Thoracic aorta (tissue), 2 donors: ENCODE measurements around the gene SCNN1B. TPM values are rescaled to one million over a fixed set of nuclear protein-coding genes. Genes with fewer than 3 reads are reported as not detected.

Experiments
- ATAC-seq: fragments of 150-250 bp; one replicate; pipeline ENCODE4 v1.8.0; 2017; ENCODE audit warnings: low read depth; ENCODE audit not compliant: insufficient number of reproducible peaks, low FRiP score
- DNase-seq: peaks from one replicate; pipeline ENCODE4 v3.0.0-alpha.2; 2020; ENCODE audit warnings: low spot score
- H3K27ac ChIP-seq, 2 donors: fragments of 200-600 bp; sonication (generic); 1 replicate in 1 of 2; 2 replicates in 1 of 2; pipeline ENCODE4 v1.5.1; 2016; ENCODE audit warnings: mild to moderate bottlenecking in 2 of 2, moderate library complexity in 2 of 2
- H3K27me3 ChIP-seq: fragments of 200-600 bp; sonication (generic); replicated peaks from 2 replicates; pipeline ENCODE4 v1.6.0; 2016; ENCODE audit warnings: mild to moderate bottlenecking; ENCODE audit not compliant: insufficient read depth
- H3K36me3 ChIP-seq: fragments of 200-600 bp; sonication (generic); one replicate; pipeline ENCODE4 v1.5.1; 2016
- H3K4me1 ChIP-seq, 2 donors: fragments of 200-600 bp; sonication (generic); 1 replicate in 1 of 2; 2 replicates in 1 of 2; pipeline versions ENCODE4 v1.5.1 to v1.6.0; 2016; ENCODE audit warnings: low read depth in 2 of 2, mild to moderate bottlenecking in 1 of 2; ENCODE audit not compliant: control insufficient read depth in 1 of 2
- H3K4me3 ChIP-seq: fragments of 200-600 bp; sonication (generic); 2 replicates; pipeline ENCODE4 v1.5.1; 2016; ENCODE audit warnings: mild to moderate bottlenecking
- H3K9me3 ChIP-seq: fragments of 200-600 bp; sonication (generic); 2 replicates; pipeline ENCODE4 v1.5.1; 2016
- total RNA-seq, 2 donors: library from RNA; depleted of rRNA; stranded (reverse); fragments of >200 nt; gene quantifications; one replicate each; pipeline versions ENCODE4 v1.1.0 to v1.2.3, GENCODE V29; 2016
- TF ChIP-seq, protein P1 (sequence below): fragments of 200-600 bp; sonication (generic); IDR thresholded peaks from one replicate; pipeline ENCODE4 v1.5.1; 2019; ENCODE audit warnings: antibody characterized with exemption

The SCNN1B gene
- total RNA-seq, 2 donors from 2014 or later = 1.1 TPM; not detected in 1

DNA sequence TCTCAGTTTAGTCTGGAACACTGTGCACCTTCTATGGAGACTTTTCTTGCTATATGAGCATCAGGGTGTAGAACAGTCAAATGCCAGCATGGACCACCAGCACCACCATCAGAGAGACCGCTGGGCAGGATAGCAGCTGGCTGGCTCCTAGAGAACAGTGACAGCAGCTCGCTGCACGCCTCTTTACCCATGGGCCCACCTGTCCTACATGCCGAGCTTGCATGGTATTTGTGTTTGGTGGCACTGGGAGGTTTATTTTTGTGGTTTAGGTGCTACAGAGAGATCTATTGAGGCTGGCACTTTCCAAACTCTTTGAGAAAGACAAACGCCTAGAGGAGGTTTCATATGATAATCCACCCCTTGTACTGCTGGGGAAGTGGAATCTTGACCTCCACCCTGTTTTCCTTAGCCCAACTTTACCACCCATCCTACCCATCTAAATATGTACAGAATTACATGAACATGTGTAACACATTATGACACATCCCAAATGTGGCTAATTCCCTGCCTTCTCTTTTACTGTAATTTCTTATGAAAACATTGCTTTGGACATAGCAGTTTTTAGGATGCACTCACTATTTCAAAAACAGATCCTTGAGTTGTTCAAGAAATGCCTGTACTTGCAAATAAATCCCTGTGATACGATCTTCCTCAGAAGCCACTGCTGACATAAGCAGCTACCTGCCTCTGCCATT, 104.6 kb downstream of the SCNN1B start:
- Histone ChIP-seq H3K27ac (no peak overlapping the region), H3K27me3 (no peaks in the 10 kb centered on the region), H3K4me3 (no peak overlapping the region), H3K36me3 (peaks cover 53% of the 10 kb centered on the region), H3K9me3 (no peaks in the 10 kb centered on the region), H3K4me1 (no peaks in the 10 kb centered on the region)
- TF ChIP-seq, protein P1, sequence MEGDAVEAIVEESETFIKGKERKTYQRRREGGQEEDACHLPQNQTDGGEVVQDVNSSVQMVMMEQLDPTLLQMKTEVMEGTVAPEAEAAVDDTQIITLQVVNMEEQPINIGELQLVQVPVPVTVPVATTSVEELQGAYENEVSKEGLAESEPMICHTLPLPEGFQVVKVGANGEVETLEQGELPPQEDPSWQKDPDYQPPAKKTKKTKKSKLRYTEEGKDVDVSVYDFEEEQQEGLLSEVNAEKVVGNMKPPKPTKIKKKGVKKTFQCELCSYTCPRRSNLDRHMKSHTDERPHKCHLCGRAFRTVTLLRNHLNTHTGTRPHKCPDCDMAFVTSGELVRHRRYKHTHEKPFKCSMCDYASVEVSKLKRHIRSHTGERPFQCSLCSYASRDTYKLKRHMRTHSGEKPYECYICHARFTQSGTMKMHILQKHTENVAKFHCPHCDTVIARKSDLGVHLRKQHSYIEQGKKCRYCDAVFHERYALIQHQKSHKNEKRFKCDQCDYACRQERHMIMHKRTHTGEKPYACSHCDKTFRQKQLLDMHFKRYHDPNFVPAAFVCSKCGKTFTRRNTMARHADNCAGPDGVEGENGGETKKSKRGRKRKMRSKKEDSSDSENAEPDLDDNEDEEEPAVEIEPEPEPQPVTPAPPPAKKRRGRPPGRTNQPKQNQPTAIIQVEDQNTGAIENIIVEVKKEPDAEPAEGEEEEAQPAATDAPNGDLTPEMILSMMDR = no peak
- DNase-seq = no peak
- ATAC-seq = no peak

DNA sequence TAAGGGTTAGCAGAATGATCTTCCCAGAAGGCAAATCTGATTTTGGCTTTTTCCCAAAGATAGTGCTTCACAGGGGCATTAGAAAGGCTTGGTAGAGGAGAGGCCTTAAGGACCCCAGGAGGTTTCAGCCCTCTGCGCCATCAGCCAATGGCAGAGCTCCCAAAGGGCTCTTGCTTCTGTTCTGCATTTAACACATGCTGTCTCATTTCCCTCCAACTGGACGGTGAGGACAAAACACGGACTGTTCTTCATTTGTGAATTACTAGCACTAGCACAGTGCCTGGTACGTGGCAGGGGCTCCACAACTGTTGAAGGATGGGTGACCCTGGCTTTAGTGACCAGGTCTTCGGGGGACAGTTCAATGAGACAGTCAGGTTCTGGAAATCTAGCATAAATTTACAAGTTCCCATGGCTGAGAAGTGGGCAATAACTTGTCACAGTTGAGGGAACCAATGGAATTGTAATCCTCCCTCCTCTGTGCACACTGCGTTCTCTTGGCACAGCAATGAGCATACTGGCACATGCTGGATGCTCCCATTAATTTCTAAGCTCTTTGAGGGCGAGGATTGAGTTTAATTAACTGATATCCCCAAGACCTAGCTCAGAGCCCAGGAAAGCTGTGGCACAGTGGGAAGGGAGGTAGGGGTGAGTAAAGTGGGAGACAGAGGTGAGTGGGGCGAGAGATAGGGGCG, 105.5 kb downstream of the SCNN1B start:
- H3K27ac ChIP-seq = no peak overlapping the region
- H3K27me3 ChIP-seq = no peaks in the 10 kb centered on the region
- no peak for DNase-seq
- H3K4me3 ChIP-seq = no peak overlapping the region
- no peaks in the 10 kb centered on the region for H3K9me3 ChIP-seq
- no peak for ATAC-seq
- H3K36me3 ChIP-seq = peaks cover 58% of the 10 kb centered on the region
- TF ChIP-seq, protein P1 = no peak
- no peaks in the 10 kb centered on the region for H3K4me1 ChIP-seq

DNA sequence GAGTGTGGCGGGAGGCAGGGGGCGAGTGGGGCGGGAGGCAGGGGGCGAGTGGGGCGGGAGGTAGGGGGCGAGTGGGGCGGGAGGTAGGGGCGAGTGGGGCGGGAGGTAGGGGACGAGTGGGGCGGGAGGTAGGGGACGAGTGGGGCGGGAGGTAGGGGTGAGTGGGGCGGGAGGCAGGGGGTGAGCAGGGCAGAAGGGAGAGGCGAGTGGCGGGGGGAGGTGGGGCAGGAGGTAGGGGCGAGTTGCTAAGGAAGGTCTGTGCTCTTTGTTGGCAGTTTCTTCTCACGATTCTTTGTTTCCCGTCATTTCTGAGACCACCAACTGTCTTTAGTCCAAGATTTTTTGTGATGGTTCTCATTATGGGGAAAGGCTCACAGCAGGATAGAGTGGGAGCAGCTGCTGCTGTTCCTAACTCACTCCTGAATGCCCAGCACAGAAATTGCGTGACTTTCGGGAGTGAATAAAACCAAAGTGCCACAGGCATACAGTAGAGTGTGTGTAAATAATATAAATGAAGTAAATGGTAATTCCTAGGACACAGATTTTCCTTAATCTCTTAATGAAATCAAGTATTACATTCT, 106.2 kb downstream of the SCNN1B start:
- H3K4me1 ChIP-seq = no peaks in the 10 kb centered on the region
- no peak overlapping the region for H3K27ac ChIP-seq
- peaks cover 56% of the 10 kb centered on the region for H3K36me3 ChIP-seq
- TF ChIP-seq, protein P1 = no peak
- no peak for DNase-seq
- ATAC-seq = no peak
- H3K9me3 ChIP-seq = no peaks in the 10 kb centered on the region
- no peak overlapping the region for H3K4me3 ChIP-seq
- no peaks in the 10 kb centered on the region for H3K27me3 ChIP-seq

DNA sequence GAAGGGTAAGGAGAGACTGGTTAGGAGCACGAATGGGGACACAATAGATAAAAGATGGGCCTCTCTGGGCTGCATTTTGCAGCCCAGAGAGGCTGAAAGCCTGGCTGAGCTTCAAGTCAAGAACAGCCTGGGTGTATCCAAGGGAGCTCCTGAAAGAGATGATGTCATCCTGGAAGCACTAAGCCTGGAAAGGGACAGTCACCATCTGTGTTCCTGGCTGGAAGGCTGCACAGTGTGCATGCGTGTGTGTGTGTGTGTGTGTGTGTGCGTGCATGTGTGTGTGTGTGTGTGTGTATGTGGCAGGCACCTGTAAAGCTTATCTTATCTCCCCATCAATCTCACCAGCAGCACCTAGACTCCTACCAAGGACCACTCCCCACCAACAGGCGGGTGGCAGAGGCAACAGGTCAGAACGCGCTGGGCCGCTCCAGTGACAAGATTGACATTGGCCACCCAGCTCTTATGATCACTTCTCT, 106.8 kb downstream of the SCNN1B start:
- Histone ChIP-seq H3K4me1 (no peaks in the 10 kb centered on the region), H3K27me3 (no peaks in the 10 kb centered on the region), H3K36me3 (peaks cover 53% of the 10 kb centered on the region), H3K9me3 (no peaks in the 10 kb centered on the region), H3K4me3 (no peak overlapping the region), H3K27ac (no peak overlapping the region)
- TF ChIP-seq, protein P1 = no peak
- ATAC-seq (no peak), DNase-seq (no peak)

DNA sequence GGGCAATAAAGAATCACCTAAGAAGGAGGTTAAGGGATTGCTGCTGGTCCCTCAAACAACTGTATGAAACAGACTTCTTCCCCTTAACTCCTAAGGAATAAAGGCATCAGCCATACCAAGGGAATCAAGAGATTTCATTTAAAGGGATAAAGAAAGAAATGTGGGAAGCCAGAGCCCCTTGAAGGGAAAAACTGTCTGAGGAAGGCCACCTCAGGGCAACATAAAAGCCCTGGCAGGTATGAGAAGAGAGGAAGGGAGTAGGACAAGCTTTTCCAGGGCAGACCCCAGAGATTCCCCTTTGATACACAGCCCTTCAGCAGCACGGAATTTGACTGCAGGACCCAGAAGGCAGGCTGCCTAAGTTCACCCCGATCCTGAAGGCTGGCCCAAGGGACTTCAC, 107.4 kb downstream of the SCNN1B start:
- peaks cover 53% of the 10 kb centered on the region for H3K36me3 ChIP-seq
- DNase-seq = no peak

More for the DNA sequence above, 107.4 kb downstream of the SCNN1B start:
- no peak overlapping the region for H3K27ac ChIP-seq
- H3K9me3 ChIP-seq = no peaks in the 10 kb centered on the region
- TF ChIP-seq, protein P1 = no peak
- no peaks in the 10 kb centered on the region for H3K4me1 ChIP-seq
- H3K27me3 ChIP-seq = no peaks in the 10 kb centered on the region
- H3K4me3 ChIP-seq = no peak overlapping the region
- no peak for ATAC-seq
